ELR (cell line): ENCODE results near the gene VASH1.

Source experiments
- DNase-seq: peaks from one replicate; pipeline ENCODE4 v3.0.0-alpha.2; 2015; ENCODE audit warnings: low read depth

The VASH1 gene

GRCh38 chr14:76772300-76773187 lies 11.3 kb downstream of the VASH1 start:
- no peak for DNase-seq

GRCh38 chr14:76773188-76773885 lies 12.1 kb downstream of the VASH1 start:
- peak; percentile 78 for DNase-seq

GRCh38 chr14:76773956-76774820 lies 12.9 kb downstream of the VASH1 start:
- no peak for DNase-seq

GRCh38 chr14:76774821-76775694 lies 13.8 kb downstream of the VASH1 start:
- no peak for DNase-seq

- DNase-seq = no peak
These were observed 14.6 kb downstream of the VASH1 start for GRCh38 chr14:76775695-76776427.

- DNase-seq = no peak
These were observed 15.4 kb downstream of the VASH1 start for GRCh38 chr14:76776428-76777251.

GRCh38 chr14:76777721-76778120 lies 16.5 kb downstream of the VASH1 start:
- no peak for DNase-seq

GRCh38 chr14:76778546-76779215 lies 17.4 kb downstream of the VASH1 start:
- DNase-seq = no peak

GRCh38 chr14:76779221-76780057 lies 18.2 kb downstream of the VASH1 start:
- no peak for DNase-seq

GRCh38 chr14:76780058-76780345 lies 18.7 kb downstream of the VASH1 start:
- DNase-seq = no peak

- DNase-seq = no peak
These were observed 19.1 kb downstream of the VASH1 start for GRCh38 chr14:76780360-76780759.

GRCh38 chr14:76780875-76781647 lies 19.8 kb downstream of the VASH1 start:
- DNase-seq = no peak

- no peak for DNase-seq
These were observed 20.4 kb downstream of the VASH1 start for GRCh38 chr14:76781648-76782051.

- DNase-seq = no peak
These were observed 21.0 kb downstream of the VASH1 start for GRCh38 chr14:76782115-76782884.

- no peak for DNase-seq
These were observed 21.8 kb downstream of the VASH1 start for GRCh38 chr14:76782885-76783566.

GRCh38 chr14:76784266-76784874 lies 23.1 kb downstream of the VASH1 start:
- DNase-seq = no peak
